Measurements from ENCODE around the gene PIP5K1B. TPM values are rescaled to one million over a fixed set of nuclear protein-coding genes. Genes with fewer than 3 reads are reported as not detected.

PIP5K1B gene
- polyA plus RNA-seq: under 1 TPM; 0.14 to 0.35 TPM

DNA sequence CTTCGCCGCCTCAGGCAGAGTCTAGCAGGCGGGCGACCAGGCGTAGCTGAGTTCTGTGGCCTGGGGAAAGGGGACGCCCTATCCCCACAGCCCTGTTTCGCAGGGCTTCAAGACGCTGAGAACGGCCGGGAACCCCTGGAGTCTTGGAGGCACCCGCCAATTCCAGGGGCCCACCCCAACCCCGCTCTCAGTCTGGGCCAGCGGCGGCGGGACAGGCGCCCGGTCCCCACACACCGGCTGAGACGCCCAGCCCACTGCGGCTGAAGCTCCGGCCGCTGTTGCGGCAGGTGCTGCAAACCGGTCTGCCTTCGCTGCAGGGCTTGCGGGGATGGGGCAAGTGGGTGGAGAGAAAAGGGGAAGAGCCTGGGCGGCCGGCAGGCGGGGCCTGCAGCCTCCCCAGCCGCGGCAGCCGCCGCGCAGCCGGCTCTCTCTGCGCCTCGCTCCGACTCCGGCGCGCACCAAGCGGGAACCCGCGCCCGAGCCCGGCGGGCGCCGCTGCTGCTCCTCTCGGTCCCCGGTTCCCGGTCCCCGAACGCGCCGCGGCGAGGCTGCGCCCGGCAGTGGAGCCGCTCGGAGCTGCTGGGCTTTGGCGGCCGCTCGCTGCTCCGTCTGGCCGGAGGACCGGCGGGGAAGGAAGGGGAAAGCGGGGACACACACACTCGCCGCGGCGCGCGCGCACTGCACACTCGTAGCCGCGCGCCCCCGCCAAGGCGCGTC lies at the start of gene PIP5K1B:
TSS of gene PIP5K1B (plus strand) at position 427 of the 717 bp plus-strand sequence. CDS start 117,375 bp downstream, outside the sequence.
- WGBS, 2 donors: 1 to 2% methylated on average over 41 to 84 of the region's 84 CpGs

GRCh38 chr9:68664036-68664435 lies 41.0 kb upstream of the PIP5K1B start:
- Histone ChIP-seq H3K4me3 (ENCODE audit: low read depth in 1 of 2, low read length in 2 of 2) (no peak overlapping the region), H3K36me3 (ENCODE audit: control insufficient read depth in 2 of 2, insufficient read depth in 2 of 2, low read length in 1 of 2) (no peaks in the 10 kb centered on the region), H3K27ac (ENCODE audit: low read depth in 2 of 2, low read length in 1 of 2) (no peak overlapping the region), H3K27me3 (ENCODE audit: control insufficient read depth in 1 of 2, insufficient read depth in 2 of 2, low read length in 2 of 2) (no peaks in the 10 kb centered on the region), H3K9me3 (ENCODE audit: control insufficient read depth in 2 of 2, insufficient read depth in 1 of 2, low read depth in 1 of 2, low read length in 1 of 2) (no peaks in the 10 kb centered on the region), H3K4me1 (ENCODE audit: control insufficient read depth in 2 of 2, insufficient read depth in 2 of 2, low read length in 1 of 2) (no peaks in the 10 kb centered on the region)

More for the DNA sequence above, at the start of gene PIP5K1B:
- Histone ChIP-seq H3K4me1 (ENCODE audit: control insufficient read depth in 2 of 2, insufficient read depth in 2 of 2, low read length in 1 of 2) (peaks cover 6 to 10% of the 10 kb centered on the region in 2 donors), H3K36me3 (ENCODE audit: control insufficient read depth in 2 of 2, insufficient read depth in 2 of 2, low read length in 1 of 2) (no peaks in the 10 kb centered on the region), H3K27ac (ENCODE audit: low read depth in 2 of 2, low read length in 1 of 2) (no peak within 1 kb of the TSS), H3K4me3 (ENCODE audit: low read depth in 1 of 2, low read length in 2 of 2) (peak within 1 kb of the TSS; percentile 54 to 64), H3K27me3 (ENCODE audit: control insufficient read depth in 1 of 2, insufficient read depth in 2 of 2, low read length in 2 of 2) (peaks cover 6 to 11% of the 10 kb centered on the region in 2 donors), H3K9me3 (ENCODE audit: control insufficient read depth in 2 of 2, insufficient read depth in 1 of 2, low read depth in 1 of 2, low read length in 1 of 2) (no peaks in the 10 kb centered on the region)

GRCh38 chr9:68668127-68668526 lies 36.9 kb upstream of the PIP5K1B start:
- no peak overlapping the region for H3K4me3 ChIP-seq (ENCODE audit: low read depth in 1 of 2, low read length in 2 of 2)
- no peak overlapping the region for H3K27ac ChIP-seq (ENCODE audit: low read depth in 2 of 2, low read length in 1 of 2)
- H3K4me1 ChIP-seq (ENCODE audit: control insufficient read depth in 2 of 2, insufficient read depth in 2 of 2, low read length in 1 of 2): no peaks in the 10 kb centered on the region
- WGBS, 2 donors: 86 to 88% methylated on average over 1 of the region's 1 CpG
- H3K27me3 ChIP-seq (ENCODE audit: control insufficient read depth in 1 of 2, insufficient read depth in 2 of 2, low read length in 2 of 2): no peaks in the 10 kb centered on the region
- H3K9me3 ChIP-seq (ENCODE audit: control insufficient read depth in 2 of 2, insufficient read depth in 1 of 2, low read depth in 1 of 2, low read length in 1 of 2): no peaks in the 10 kb centered on the region
- no peaks in the 10 kb centered on the region for H3K36me3 ChIP-seq (ENCODE audit: control insufficient read depth in 2 of 2, insufficient read depth in 2 of 2, low read length in 1 of 2)

- no peaks in the 10 kb centered on the region for H3K36me3 ChIP-seq (ENCODE audit: control insufficient read depth in 2 of 2, insufficient read depth in 2 of 2, low read length in 1 of 2)
- no peak overlapping the region for H3K27ac ChIP-seq (ENCODE audit: low read depth in 2 of 2, low read length in 1 of 2)
- no peaks in the 10 kb centered on the region for H3K4me1 ChIP-seq (ENCODE audit: control insufficient read depth in 2 of 2, insufficient read depth in 2 of 2, low read length in 1 of 2)
- H3K4me3 ChIP-seq (ENCODE audit: low read depth in 1 of 2, low read length in 2 of 2): no peak overlapping the region
- WGBS, 2 donors: 54 to 58% methylated on average over 9 of the region's 9 CpGs
- H3K9me3 ChIP-seq (ENCODE audit: control insufficient read depth in 2 of 2, insufficient read depth in 1 of 2, low read depth in 1 of 2, low read length in 1 of 2): no peaks in the 10 kb centered on the region
- H3K27me3 ChIP-seq (ENCODE audit: control insufficient read depth in 1 of 2, insufficient read depth in 2 of 2, low read length in 2 of 2): no peaks in the 10 kb centered on the region
These were observed 35.8 kb upstream of the PIP5K1B start for GRCh38 chr9:68669218-68669617.

DNA sequence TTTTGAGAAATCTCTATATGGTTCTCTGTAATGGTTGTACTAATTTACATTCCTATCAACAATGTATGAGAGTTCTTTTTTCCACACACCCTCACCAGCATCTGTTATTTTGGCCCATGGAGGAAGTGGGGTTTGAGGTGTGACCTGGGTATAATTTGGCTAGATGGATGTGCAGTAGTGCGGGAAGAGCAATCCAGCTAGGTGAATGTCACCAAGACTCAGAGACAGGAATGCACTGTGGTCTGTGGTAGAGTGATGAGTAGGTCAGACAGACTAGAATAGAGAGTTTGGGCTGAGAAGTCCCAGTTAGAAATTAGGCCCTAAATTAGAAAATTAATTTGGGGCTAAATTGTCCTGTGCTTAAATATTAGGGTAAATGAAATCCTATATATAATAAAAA lies 32.8 kb upstream of the PIP5K1B start:
- H3K36me3 ChIP-seq (ENCODE audit: control insufficient read depth in 2 of 2, insufficient read depth in 2 of 2, low read length in 1 of 2): no peaks in the 10 kb centered on the region
- no peaks in the 10 kb centered on the region for H3K27me3 ChIP-seq (ENCODE audit: control insufficient read depth in 1 of 2, insufficient read depth in 2 of 2, low read length in 2 of 2)
- no peaks in the 10 kb centered on the region for H3K9me3 ChIP-seq (ENCODE audit: control insufficient read depth in 2 of 2, insufficient read depth in 1 of 2, low read depth in 1 of 2, low read length in 1 of 2)
- 92 to 94% methylated on average over 1 of the region's 1 CpG for WGBS, 2 donors
- H3K4me3 ChIP-seq (ENCODE audit: low read depth in 1 of 2, low read length in 2 of 2): no peak overlapping the region
- no peak overlapping the region for H3K27ac ChIP-seq (ENCODE audit: low read depth in 2 of 2, low read length in 1 of 2)
- no peaks in the 10 kb centered on the region for H3K4me1 ChIP-seq (ENCODE audit: control insufficient read depth in 2 of 2, insufficient read depth in 2 of 2, low read length in 1 of 2)

GRCh38 chr9:68672625-68673024 lies 32.4 kb upstream of the PIP5K1B start:
- H3K9me3 ChIP-seq (ENCODE audit: control insufficient read depth in 2 of 2, insufficient read depth in 1 of 2, low read depth in 1 of 2, low read length in 1 of 2): no peaks in the 10 kb centered on the region
- H3K4me3 ChIP-seq (ENCODE audit: low read depth in 1 of 2, low read length in 2 of 2): no peak overlapping the region
- no peaks in the 10 kb centered on the region for H3K4me1 ChIP-seq (ENCODE audit: control insufficient read depth in 2 of 2, insufficient read depth in 2 of 2, low read length in 1 of 2)
- H3K36me3 ChIP-seq (ENCODE audit: control insufficient read depth in 2 of 2, insufficient read depth in 2 of 2, low read length in 1 of 2): no peaks in the 10 kb centered on the region
- H3K27me3 ChIP-seq (ENCODE audit: control insufficient read depth in 1 of 2, insufficient read depth in 2 of 2, low read length in 2 of 2): no peaks in the 10 kb centered on the region
- H3K27ac ChIP-seq (ENCODE audit: low read depth in 2 of 2, low read length in 1 of 2): no peak overlapping the region

GRCh38 chr9:68678430-68678829 lies 26.6 kb upstream of the PIP5K1B start:
- no peaks in the 10 kb centered on the region for H3K27me3 ChIP-seq (ENCODE audit: control insufficient read depth in 1 of 2, insufficient read depth in 2 of 2, low read length in 2 of 2)
- WGBS, 2 donors: 41 to 51% methylated on average over 5 of the region's 5 CpGs

GRCh38 chr9:68683433-68683832 lies 21.6 kb upstream of the PIP5K1B start:
- H3K4me1 ChIP-seq (ENCODE audit: control insufficient read depth in 2 of 2, insufficient read depth in 2 of 2, low read length in 1 of 2): no peaks in the 10 kb centered on the region
- H3K9me3 ChIP-seq (ENCODE audit: control insufficient read depth in 2 of 2, insufficient read depth in 1 of 2, low read depth in 1 of 2, low read length in 1 of 2): no peaks in the 10 kb centered on the region
- no peak overlapping the region for H3K27ac ChIP-seq (ENCODE audit: low read depth in 2 of 2, low read length in 1 of 2)
- H3K27me3 ChIP-seq (ENCODE audit: control insufficient read depth in 1 of 2, insufficient read depth in 2 of 2, low read length in 2 of 2): no peaks in the 10 kb centered on the region
- no peak overlapping the region for H3K4me3 ChIP-seq (ENCODE audit: low read depth in 1 of 2, low read length in 2 of 2)
- 47 to 57% methylated on average over 2 of the region's 2 CpGs for WGBS, 2 donors
- H3K36me3 ChIP-seq (ENCODE audit: control insufficient read depth in 2 of 2, insufficient read depth in 2 of 2, low read length in 1 of 2): no peaks in the 10 kb centered on the region

More at GRCh38 chr9:68678430-68678829, 26.6 kb upstream of the PIP5K1B start:
- Histone ChIP-seq H3K36me3 (ENCODE audit: control insufficient read depth in 2 of 2, insufficient read depth in 2 of 2, low read length in 1 of 2) (no peaks in the 10 kb centered on the region), H3K9me3 (ENCODE audit: control insufficient read depth in 2 of 2, insufficient read depth in 1 of 2, low read depth in 1 of 2, low read length in 1 of 2) (no peaks in the 10 kb centered on the region), H3K4me3 (ENCODE audit: low read depth in 1 of 2, low read length in 2 of 2) (no peak overlapping the region), H3K27ac (ENCODE audit: low read depth in 2 of 2, low read length in 1 of 2) (no peak overlapping the region), H3K4me1 (ENCODE audit: control insufficient read depth in 2 of 2, insufficient read depth in 2 of 2, low read length in 1 of 2) (no peaks in the 10 kb centered on the region)

GRCh38 chr9:68685213-68685612 lies 19.8 kb upstream of the PIP5K1B start:
- no peaks in the 10 kb centered on the region for H3K4me1 ChIP-seq (ENCODE audit: control insufficient read depth in 2 of 2, insufficient read depth in 2 of 2, low read length in 1 of 2)
- 78 to 82% methylated on average over 3 of the region's 3 CpGs for WGBS, 2 donors

DNA sequence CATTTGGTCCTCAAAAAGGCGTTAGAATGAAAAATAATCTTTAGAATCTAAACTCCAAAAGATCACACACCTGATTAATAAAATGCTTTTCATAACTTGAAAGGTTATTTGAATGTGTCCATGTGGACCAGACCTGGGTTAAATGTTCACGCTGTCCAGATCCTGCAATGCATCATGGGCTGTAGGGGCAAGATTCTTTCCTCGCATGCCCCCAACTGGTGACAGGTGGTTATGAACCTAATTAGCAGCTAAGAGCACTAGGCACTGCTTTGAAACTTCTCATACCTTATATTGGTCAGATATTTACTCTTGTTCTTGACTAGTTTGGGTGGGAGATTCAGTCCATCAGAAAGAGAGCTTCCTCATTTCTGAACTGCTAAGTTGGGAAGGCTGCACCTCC lies 19.3 kb upstream of the PIP5K1B start:
- Histone ChIP-seq H3K27ac (ENCODE audit: low read depth in 2 of 2, low read length in 1 of 2) (no peak overlapping the region), H3K27me3 (ENCODE audit: control insufficient read depth in 1 of 2, insufficient read depth in 2 of 2, low read length in 2 of 2) (peaks cover 0 to 3% of the 10 kb centered on the region in 2 donors), H3K36me3 (ENCODE audit: control insufficient read depth in 2 of 2, insufficient read depth in 2 of 2, low read length in 1 of 2) (no peaks in the 10 kb centered on the region), H3K4me1 (ENCODE audit: control insufficient read depth in 2 of 2, insufficient read depth in 2 of 2, low read length in 1 of 2) (no peaks in the 10 kb centered on the region), H3K4me3 (ENCODE audit: low read depth in 1 of 2, low read length in 2 of 2) (no peak overlapping the region), H3K9me3 (ENCODE audit: control insufficient read depth in 2 of 2, insufficient read depth in 1 of 2, low read depth in 1 of 2, low read length in 1 of 2) (no peaks in the 10 kb centered on the region)
- WGBS, 2 donors: 48 to 51% methylated on average over 3 of the region's 3 CpGs

More at GRCh38 chr9:68685213-68685612, 19.8 kb upstream of the PIP5K1B start:
- H3K27ac ChIP-seq (ENCODE audit: low read depth in 2 of 2, low read length in 1 of 2): no peak overlapping the region
- H3K4me3 ChIP-seq (ENCODE audit: low read depth in 1 of 2, low read length in 2 of 2): no peak overlapping the region
- no peaks in the 10 kb centered on the region for H3K9me3 ChIP-seq (ENCODE audit: control insufficient read depth in 2 of 2, insufficient read depth in 1 of 2, low read depth in 1 of 2, low read length in 1 of 2)
- H3K27me3 ChIP-seq (ENCODE audit: control insufficient read depth in 1 of 2, insufficient read depth in 2 of 2, low read length in 2 of 2): peaks cover 0 to 3% of the 10 kb centered on the region in 2 donors
- H3K36me3 ChIP-seq (ENCODE audit: control insufficient read depth in 2 of 2, insufficient read depth in 2 of 2, low read length in 1 of 2): no peaks in the 10 kb centered on the region

Data from esophagus (tissue), 2 donors.